ENCODE measurements around the gene C1orf21.

C1orf21 gene

DNA sequence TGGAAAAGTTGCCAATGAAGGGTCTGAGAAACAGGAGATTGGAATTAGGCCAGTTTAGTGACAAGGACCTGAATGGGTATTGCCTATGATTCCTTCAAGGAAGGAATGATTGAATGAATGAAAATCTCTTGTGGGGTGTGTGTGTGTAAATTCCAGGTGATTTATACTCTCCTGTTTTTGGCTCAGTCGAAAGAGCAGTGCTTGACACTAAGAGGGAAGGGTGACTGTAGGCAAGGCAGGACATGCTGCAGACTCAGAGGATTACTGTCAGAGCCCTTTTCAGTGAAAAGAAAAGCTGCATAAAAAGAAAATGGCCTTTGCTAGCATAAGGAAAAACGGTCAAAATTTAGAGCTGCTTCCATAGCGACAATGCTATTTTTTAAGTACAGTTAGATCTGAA, 30.1 kb downstream of the C1orf21 start:
- no peak for DNase-seq (ENCODE audit: low read depth)

DNA sequence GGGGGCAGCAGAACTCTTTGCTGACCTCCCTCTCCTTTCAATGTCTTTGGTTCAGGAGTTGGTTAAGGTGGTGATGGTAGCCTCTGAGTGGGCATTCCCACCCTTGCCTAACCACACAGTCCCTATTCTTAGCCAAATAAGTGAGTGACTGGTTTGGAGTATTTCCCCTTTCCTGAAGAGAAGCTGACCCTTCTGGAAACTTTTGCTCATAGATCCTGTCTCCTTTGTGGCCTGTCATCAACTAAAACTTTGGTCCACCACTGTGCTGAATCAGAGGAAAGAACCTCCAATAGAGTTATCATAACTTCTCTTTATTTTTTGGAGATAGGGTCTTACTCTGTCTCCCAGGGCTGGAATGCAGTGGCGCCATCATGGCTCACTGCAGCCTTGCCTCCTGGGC, 31.1 kb downstream of the C1orf21 start:
- no peak for DNase-seq (ENCODE audit: low read depth)

DNA sequence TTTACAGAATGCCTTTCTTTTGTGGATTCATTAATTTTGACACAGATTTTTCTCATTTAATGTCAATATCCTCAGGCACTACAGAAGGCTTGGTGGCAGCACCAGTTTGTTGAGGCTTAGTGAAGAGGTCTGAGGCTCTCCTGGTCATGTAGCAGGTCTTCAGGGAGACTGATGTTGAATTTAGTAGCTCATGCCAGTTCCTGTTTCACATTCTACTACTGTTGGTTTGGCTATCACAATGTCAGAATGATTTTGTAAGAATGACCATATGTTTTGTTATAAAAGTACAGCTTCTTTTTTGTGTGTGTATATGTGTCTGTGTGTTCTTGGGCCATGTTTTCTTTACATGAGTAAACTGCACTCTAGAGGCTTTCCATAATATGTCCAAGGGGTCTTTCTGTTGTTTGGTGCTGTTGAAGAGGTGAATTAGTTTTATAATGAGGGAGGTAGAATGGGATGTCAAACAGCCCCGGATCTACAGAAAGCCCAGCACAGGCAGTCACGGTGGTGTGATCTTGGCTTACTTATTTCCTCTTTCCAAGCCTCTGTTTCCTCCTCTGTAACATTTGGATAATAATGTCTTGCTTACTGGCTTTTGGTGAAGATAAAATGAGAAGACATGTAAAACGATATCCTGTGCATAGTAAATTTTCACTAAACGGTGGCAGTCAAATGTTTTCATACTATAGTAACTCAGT, 32.0 kb downstream of the C1orf21 start:
- no peak for DNase-seq (ENCODE audit: low read depth)

DNA sequence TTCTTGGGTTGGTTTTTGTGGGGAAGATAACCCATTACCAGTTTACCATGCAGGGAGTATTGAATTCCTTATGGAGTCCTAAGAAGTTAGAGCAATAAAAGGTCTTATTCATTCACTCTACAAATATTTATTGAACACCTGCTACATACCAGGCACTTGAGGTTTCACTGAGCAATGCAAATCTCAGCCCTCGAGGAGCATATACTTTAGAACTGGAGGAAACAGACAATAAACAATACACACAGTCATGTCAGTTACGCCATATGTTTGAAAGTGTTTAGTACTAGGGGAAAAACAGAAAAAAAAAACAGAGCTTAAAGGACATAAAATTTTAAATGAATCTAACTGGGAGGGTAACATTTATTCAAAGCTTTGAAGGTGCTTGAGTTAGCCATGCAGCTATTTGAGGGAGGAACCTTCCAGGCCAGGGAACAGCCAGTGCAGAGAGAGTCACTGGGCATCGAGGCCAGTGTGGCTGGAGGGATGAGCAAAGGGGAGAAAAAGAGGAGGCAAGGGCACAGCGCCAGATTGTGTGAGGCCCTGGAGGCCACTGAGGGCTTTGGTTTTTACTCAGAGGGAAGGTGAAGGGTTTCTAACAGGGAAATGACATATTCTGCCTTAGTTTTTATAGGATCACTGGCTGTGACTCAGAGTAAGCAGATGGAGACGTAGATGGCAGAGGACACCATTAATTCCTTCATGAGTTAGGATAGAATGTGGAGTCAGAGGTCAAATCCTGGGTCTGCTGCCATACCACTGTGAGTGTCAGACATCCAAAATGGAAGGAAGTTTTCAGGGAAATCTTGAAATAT, 32.7 kb downstream of the C1orf21 start:
- DNase-seq (ENCODE audit: low read depth), result peak; percentile 34

DNA sequence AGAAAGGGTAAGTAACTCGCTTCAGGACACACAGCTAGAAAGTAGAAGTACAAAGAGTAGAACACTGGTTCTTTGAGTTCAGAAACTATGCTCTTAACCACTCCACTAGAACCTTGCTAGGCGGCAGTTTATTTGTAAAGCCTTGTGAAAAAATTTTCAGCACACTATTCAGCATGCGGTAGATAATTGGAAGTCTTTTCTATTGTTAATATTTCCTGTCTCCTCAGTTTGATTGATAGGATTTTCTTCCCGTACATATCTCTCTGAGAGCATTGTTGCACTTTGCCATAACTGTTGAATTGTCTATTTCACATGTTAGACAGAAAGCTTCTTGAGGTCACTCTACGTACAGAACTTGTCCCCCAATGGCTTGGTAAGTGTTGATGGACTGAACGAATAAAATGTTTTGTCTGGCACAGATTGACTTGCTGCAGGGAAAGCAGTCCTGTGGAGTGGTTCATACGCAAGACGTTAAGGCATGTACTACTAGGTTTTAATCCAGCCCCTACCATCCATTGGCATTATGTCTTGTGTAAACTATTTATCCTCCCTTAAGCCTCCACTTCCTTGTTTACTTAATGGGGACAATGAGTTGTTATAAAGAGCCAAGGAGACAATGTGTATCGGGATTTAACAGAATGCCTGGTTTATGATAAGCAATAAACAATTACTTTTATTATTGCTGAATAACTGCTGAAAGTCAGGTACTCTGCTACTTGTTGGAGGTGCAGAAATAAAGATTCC, 35.8 kb downstream of the C1orf21 start:
- no peak for DNase-seq (ENCODE audit: low read depth)

DNA sequence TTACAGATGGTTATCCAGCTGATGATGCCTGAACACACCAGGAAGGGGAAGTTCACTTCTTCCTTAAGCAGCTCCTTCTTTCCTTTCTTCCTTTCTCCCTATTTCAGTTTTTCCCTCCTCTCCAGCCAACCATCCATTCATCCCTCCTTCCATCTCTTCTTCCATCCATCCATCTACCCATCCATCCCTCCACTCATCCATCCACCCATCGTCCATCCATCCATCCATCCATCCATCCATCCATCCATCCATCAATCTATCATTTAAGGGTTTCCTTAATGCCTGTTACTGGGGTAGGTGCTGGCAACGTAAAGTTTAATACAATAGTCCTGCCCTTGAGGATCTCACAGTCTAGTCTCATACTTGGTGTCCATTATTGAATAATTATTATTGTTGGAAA, 36.8 kb downstream of the C1orf21 start:
- DNase-seq (ENCODE audit: low read depth), result no peak

DNA sequence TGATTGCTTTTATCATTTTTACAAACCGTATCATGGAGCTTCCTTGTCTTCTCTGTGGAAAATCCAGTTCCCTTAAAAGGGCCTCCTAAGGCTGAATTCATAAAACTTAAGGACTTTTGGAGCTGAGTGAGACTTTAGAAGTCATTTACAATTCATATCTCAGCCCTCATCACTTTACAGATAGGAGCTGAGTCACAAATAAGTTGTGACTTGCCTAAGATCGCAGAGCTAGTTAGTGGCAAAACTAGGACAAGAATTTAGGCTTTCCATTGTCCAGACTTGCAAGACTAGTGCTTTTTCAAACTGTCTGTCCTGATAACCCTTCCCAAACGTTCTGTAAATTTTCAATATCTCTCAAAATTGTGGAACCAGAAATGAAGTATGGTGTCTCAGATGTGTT, 37.3 kb downstream of the C1orf21 start:
- DNase-seq (ENCODE audit: low read depth), result no peak

DNA sequence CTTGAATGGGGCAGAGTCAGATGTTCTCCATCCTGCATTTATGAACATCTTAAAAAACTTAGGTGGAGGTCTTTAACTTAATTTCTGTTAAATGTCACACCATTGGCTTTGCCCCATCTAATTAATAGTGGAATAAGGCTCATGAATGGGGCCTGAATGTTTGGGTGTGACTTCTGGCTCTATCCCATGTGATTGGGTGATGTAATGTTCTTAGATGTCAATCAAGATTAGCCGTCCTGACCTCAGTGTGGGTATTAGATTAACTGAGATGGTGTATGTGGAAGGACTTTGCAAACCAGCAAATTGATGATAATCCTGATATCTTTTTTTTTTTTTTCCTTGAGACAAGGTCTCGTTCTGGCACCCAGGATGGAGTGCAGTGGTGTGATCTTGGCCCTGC, 38.1 kb downstream of the C1orf21 start:
- DNase-seq (ENCODE audit: low read depth), result no peak

DNA sequence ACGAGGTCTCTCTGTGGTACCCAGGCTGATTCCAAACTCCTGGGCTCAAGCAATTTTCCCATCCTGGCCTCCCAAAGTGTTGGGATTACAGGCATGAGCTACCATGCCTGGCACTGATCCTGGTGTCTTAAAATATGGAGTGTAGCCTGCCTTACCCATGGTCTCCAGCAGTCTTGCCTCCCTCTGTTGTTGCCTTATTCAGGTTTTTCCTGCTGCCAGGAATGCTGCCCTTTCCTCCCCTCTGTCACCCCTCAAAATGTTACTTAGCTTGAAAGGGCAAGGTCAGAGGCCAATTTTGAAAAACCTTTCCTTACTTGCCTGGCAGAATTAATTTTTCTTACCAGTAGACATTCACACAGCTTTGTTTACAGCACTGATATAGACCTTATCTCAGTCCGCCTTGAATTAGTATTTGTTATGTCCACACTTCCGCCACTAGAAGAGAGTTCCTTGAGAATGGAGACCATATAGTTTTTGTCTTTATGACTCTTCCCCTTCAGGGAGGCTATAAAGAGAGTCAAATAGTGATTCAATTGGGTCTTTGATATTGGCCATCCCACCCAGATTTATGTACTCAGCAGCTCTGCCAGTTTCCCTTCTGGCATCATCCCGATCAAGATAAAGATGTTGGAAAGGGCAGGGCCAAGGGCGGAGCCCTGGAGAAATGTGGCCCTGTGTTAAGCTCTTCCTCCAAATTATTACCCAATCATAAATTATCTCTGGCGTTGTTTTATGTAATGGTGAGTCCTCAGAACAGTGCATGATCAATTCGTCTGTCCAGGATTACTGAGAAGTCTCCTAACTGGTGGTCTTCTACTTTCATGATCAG, 38.8 kb downstream of the C1orf21 start:
- DNase-seq (ENCODE audit: low read depth), result no peak

DNA sequence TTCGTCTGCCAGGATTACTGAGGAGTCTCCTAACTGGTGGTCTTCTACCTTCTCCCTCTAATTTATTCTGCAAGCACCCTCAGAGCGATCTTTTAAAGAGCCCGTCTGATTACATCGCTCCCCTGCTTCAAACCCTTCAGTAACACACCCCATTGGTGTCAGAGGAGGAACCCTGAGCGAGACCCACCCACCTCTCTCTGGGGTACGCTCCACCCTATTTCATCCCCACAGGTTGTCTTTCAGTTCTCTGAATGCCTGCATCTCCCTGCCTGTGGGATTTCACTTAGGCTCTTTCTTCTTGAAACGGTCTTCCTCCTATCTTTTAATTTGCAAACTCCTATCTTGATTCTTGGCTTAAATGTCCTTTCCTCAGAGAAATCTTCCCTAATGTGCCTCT, 39.4 kb downstream of the C1orf21 start:
- DNase-seq (ENCODE audit: low read depth), result no peak

DNA sequence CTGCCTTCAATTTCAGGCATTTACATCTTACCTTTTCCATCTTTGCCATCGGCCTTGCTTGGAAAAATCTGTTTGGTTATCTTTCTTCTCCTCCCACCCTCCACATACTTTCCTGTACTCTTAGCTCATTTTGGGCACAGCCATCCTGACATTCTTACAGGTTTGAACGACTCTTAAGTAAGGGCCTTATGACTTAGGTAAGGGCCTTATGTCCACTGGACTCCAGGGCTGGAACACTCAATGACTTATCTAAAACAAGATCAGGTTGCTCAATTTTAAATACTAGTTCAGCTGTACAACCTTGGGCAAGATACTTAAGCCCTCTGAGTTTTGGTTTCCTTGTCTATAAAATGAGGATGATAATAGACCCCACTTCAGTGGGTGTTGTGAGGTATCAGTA, 40.9 kb downstream of the C1orf21 start:
- no peak for DNase-seq (ENCODE audit: low read depth)

DNA sequence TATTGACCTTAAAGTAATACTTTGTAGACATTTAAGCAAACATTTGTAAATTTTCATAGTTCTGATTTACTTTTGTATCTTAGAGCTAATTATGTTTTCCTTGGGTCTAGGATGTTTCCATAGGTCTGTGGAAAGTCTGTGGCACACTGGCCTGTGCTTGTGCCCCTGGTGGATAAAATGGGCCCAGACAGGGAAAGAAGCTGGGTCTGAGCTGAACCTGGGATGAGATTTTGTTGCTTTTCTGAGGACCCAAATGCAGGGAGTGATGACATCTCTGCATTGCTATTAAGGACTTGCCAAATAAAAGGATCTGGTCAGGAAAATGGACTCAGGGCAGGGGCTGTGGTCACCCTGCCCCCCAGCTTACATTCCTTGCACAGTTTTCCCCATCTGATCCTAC, 41.8 kb downstream of the C1orf21 start:
- DNase-seq (ENCODE audit: low read depth), result no peak

DNA sequence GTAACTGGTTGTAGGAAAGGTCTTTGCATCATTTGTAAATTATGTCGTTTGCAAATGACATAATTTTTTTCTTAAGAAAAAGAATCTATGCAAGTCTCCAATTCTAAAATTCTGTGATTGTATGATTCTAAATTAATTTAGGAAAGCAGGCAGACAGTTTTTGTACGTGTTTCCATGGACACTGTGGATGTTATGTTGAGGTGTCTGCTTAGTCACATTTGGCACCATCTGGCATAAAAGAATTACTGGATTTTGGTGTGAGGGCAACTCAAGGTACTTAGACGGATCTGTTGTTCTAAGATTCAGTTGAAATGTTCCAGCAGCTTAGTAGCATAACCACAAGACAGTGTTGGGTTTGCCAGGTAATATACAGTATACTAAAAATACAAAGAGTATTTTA, 42.5 kb downstream of the C1orf21 start:
- no peak for DNase-seq (ENCODE audit: low read depth)

DNA sequence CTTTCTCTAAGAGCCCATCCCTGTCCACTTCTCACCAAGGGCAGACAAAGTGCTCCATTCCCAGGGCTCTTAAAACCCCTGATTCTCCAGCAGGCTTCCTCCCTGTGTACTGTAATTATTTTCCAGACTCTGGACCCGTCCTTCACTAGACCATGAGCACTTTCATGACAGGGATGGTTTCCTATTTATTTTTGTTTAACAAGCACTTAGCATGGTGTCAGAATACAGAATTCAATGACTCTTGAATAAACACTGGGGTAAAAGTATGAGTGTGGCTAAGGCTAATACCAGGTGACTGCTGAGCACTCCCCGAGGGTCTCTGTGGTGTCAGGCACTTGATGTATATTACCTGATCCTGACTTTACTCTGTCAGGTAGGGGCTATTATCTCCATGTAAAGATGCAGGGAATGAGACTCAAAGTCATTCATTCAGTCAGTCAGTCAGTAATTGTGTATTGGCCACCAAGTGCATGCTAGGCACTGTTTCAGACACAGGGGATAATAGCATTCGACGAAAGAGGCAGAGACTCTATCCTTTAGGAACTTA, 47.2 kb downstream of the C1orf21 start:
- no peak for DNase-seq (ENCODE audit: low read depth)

DNA sequence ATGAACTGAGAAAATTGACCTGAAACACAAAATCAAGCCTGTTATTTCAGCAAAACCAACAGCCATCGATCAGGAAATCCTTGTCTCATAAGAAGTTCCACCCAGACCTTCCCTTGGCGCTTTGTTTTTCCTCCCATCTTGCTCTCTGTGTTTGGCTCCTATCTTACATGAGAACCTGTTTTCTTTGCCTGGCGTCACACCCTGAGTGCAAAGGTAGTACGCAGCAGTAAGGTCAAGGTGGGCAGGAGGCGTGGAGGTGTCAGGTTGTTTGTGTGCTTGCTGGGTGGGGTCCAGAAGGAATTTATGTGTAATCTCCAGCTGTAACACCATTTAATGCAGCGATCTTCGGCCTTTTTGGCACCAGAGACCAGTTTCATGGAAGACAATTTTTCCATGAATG, 50.5 kb downstream of the C1orf21 start:
- DNase-seq (ENCODE audit: low read depth), result no peak

DNA sequence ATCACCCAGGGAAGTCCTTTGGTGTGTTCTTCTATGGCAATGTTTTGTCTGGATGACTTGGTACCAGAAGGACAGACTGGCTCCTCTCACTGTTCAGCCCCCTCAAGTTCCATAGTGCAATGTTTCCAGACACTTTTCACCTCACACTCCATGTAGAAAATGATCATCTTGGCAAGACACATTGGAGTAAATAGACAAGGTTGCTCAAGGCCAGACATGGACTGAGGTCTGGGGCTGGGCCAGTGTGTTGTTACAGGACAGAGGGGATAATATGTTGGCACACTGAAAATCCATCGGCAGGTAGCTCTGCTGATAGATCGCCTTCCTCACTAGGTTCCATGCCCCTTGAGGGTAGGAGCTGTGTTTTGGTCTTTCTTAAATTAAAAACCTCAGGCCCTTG, 51.5 kb downstream of the C1orf21 start:
- DNase-seq (ENCODE audit: low read depth), result no peak

DNA sequence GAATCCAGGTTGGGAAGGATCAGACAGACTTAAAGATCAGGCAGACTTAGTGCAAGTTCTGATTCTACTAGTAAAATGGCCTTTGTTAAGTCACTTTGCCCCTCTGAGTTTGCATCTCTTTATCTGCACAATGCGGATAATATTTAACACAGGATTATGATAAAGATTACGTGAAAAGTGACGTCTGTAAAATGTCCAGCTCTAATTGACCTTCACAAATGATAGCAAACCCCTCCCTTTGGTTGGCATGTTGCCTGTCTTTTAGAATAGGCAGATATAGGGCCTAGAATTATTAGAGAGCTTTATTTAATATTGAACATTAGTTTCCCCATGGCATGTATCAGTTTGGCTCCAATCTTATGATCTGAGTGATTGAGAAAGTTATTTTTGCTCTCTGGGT, 55.4 kb downstream of the C1orf21 start:
- DNase-seq (ENCODE audit: low read depth), result no peak

DNA sequence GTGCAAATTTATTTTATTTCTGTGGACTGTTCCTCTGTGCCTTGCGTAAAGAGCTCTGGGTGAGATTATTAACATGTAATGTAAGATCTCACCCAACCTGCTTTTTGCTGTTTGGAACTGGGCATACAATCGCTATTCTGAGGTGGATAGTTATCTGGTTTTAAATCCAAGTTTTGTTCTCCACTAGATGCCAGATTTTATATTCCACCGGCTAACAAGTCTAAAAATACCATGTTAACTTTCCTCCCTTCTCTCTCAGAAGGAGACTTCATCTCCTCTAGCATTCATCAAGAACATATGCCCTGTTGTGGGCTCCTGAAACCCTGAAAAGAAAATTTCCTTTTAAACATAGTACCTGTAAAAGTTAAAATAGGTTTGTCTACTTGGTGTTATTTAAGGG, 56.4 kb downstream of the C1orf21 start:
- DNase-seq (ENCODE audit: low read depth), result no peak

DNA sequence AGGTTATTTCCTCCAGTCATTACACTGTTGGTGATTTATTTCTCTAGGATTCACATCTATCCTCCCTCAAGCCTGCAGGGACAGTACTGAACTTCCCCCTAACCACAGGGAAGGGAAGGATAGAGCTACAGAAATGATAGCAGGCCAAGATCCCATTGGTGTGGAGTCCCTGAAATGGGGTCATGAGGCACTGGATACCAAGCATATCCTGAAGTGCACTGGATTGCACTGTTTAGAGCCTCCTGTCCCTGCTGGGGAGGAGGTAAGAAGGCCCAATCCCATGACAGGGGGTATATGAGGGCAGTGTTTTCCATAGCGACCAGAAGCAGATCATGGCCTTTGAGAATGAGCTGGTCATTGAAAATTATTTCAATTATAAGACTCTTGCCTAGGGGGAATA, 56.8 kb downstream of the C1orf21 start:
- DNase-seq (ENCODE audit: low read depth), result no peak

DNA sequence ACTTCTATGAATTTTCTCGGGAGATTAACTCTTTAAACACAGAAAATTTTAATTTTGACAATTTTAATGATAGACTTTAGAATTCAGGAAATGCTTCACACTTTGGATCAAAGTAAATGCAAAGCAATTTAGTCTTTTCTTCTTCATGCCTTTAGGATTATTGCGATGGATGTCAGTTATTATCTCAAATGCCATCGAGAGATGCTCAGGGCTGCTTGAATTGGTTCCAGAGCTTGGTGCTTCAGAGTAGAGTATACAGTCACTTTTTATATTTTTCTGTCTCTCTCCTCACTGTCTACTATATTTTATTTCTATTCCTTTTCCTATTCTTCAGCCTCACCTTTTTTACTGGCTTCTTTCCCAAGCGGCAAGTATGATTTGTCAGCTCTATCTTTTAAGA, 59.2 kb downstream of the C1orf21 start:
- no peak for DNase-seq (ENCODE audit: low read depth)

DNA sequence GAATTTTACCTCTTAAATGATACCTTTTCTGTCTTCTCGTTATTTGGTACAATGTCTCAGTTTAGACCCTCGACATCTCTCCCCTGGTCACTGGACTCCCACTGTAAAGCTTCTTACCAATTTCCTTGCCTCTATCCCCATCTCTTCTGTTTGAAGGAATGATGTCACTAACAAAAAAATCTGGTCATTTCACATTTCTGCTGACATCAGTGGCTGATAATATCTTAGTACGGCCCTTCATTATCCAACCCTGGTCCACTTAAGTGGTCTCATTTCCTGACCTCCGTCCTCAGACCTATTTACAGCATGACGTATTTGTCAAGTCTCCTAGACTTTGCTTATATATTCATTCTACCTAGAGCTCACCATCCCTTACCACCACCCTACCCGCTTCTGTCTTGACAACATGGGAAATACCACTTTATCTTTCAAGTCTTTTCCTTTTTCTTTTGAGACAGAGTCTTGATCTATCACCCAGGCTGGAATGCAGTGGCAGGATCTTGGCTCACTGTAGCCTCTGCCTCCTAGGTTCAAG, 60.9 kb downstream of the C1orf21 start:
- DNase-seq (ENCODE audit: low read depth), result no peak

DNA sequence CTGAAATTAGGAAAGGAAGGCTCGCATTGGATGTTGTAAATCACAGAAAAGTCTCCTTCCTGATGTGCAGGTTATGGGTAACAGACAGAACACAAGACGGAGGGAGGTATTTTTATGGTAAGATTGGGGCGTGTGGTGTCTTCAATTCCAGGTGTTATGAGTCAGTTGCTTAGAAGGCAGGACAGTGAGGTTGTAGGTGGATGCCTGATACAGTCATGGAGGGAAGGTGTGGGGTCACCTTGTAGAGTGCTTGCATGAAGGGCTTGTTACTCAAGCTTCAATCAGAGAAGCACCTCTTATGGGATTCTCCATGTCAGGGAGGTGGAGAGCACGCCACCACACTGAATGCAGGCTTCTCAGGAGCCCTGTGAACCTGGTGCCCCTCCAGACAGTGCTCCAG, 63.1 kb downstream of the C1orf21 start:
- no peak for DNase-seq (ENCODE audit: low read depth)
